ENCODE data around the gene SCG3.

DNA sequence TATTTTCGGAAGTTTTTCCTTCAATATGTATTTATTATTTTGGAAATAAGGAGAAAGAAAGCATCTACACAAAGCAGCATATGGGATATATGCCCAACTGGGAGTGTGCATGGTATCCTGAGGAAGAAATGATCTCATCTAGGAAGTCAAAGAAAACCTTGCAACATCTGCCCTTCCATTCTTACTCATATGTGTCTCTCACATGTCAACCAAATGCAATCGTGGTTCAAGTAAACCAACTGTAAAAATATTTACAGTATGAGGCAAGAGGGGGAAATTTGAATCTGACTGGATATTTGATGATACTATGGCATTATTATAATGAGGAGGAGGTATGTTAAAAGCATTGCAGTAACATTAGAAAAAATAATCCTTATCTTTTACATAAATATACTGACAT is 3.2 kb upstream of the SCG3 start:
- TF ChIP-seq NFRKB (IDR thresholded peaks at IDR 0.05) (no peak), SP1 (IDR thresholded peaks at IDR 0.05) (no peak), HDGF (IDR thresholded peaks at IDR 0.05; ENCODE audit: borderline replicate concordance) (no peak), FOXA1 (IDR thresholded peaks at IDR 0.05) (no peak), ELF4 (IDR thresholded peaks at IDR 0.05) (no peak), SUZ12 (IDR thresholded peaks at IDR 0.05) (no peak), FOXM1 (IDR thresholded peaks at IDR 0.05; ENCODE audit: borderline replicate concordance) (no peak), TARDBP (IDR thresholded peaks at IDR 0.05) (no peak), BHLHE40 (IDR thresholded peaks at IDR 0.05; ENCODE audit: borderline replicate concordance) (no peak), ARNT (IDR thresholded peaks at IDR 0.05) (no peak)
- TF ChIP-seq, protein P1, sequence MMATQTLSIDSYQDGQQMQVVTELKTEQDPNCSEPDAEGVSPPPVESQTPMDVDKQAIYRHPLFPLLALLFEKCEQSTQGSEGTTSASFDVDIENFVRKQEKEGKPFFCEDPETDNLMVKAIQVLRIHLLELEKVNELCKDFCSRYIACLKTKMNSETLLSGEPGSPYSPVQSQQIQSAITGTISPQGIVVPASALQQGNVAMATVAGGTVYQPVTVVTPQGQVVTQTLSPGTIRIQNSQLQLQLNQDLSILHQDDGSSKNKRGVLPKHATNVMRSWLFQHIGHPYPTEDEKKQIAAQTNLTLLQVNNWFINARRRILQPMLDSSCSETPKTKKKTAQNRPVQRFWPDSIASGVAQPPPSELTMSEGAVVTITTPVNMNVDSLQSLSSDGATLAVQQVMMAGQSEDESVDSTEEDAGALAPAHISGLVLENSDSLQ (IDR thresholded peaks at IDR 0.05): no peak

Measured in HEK293T (cell line).